ENCODE data around the gene SAMD10.
A peak's percentile ranks its signal among the peaks of the same experiment; 100 is the strongest.
"Not testable (repeated sequence)": the region's sequence is repeated elsewhere in the genome, so short reads cannot be mapped to it uniquely, and the experiment has no call there.

Gene SAMD10

DNA sequence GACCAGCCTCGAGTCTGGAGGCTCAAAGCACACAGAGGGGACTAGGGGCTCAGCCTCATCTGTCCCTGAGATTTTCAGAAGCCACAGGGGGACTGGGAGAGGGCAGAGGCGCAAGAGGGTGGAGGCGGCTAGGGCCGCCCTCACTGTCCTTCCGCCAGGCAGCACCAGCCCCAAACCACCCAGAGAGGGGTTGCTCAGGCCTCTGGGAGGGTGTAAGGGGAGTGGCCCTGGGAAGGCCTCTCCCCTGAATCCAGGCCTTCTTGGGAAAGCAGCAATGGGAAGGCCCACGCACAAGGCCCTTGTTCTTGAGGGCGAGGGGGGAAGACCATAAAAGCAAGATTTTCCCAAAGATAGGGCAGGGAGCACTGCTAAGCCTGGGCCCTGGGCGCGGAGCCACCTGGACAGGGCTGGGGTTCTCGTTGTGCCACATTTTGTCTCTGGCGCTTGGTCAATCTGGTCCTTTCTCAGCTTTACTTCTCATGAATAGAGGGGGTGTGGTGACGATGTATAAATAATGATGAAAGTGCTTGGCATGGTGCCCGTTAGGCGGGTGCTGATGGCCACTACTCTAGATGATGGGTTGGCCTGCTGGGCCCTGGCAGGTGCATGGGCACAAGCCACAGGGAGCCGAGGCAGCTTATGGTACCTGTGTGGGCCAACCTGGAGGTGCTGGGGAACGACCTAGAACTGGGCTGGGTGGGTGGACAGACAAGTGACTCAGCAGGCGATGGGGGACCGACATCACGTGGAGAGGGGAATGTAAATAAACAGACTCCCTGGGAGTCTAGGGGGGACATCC, 4.8 kb downstream of the SAMD10 start:
- no peak overlapping the region for H3K4me3 ChIP-seq (ENCODE audit: low read depth, low read length)
- TF ChIP-seq, protein P1, sequence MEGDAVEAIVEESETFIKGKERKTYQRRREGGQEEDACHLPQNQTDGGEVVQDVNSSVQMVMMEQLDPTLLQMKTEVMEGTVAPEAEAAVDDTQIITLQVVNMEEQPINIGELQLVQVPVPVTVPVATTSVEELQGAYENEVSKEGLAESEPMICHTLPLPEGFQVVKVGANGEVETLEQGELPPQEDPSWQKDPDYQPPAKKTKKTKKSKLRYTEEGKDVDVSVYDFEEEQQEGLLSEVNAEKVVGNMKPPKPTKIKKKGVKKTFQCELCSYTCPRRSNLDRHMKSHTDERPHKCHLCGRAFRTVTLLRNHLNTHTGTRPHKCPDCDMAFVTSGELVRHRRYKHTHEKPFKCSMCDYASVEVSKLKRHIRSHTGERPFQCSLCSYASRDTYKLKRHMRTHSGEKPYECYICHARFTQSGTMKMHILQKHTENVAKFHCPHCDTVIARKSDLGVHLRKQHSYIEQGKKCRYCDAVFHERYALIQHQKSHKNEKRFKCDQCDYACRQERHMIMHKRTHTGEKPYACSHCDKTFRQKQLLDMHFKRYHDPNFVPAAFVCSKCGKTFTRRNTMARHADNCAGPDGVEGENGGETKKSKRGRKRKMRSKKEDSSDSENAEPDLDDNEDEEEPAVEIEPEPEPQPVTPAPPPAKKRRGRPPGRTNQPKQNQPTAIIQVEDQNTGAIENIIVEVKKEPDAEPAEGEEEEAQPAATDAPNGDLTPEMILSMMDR (IDR thresholded peaks at IDR 0.05; ENCODE audit: low read depth, low read length), result no peak

DNA sequence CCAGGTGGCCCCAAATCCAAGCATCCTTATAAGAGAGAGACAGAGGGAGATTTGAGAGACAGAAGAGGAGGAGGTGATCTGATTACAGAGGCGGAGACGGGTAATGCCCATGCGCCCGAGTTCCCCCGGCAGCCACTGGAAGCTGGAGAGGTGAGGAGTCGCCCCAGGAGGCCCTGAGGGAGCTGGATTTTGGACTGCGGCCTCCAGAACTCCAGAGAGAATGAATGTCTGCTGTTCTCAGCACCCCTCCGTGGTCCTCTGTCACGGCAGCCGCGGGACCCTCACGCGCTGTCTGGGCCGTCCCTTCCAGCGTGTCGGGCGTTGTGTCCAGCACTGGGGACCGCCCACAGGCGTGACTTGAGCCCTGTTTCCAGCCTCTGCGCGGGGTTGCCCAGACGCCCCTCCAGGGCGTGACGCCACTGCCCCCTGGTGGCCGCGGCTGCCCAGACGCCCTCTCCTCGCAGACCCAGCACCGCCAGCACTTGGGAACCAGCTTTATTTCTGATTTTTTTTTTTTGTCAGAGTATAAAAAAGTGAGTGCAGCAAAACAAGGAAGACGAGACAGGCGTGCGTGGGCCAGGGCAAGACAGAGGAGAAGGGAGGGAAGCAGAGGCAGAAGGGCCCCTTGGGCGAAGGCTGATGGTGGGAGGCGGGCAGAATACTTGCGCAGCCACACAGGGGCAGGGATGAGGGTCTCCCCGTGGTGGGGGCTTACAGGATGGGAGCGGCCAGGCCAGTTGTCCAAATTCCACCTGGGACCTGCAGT, 5.6 kb downstream of the SAMD10 start:
- peak overlapping the region; percentile 37 for H3K4me3 ChIP-seq (ENCODE audit: low read depth, low read length)
- TF ChIP-seq, protein P1 (IDR thresholded peaks at IDR 0.05; ENCODE audit: low read depth, low read length), result peak; percentile 95

DNA sequence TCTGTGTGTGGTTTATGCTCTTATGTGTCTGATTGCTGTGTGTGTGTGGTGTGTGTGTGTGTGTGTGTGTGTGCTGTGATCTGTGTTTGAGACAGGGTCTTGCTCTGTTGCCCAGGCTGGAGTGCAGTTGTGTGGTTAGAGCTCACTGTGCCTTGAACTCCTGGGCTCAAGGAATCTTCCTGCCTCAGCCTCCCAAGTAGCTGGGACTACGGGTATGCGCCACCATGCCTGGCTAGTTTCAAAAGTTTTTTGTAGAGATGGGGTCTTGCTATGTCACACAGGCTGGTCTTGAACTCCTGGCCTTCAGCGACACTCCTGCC, 6.3 kb downstream of the SAMD10 start:
- H3K4me3 ChIP-seq (ENCODE audit: low read depth, low read length), result no peak overlapping the region
- TF ChIP-seq, protein P1 (IDR thresholded peaks at IDR 0.05; ENCODE audit: low read depth, low read length), result no peak

DNA sequence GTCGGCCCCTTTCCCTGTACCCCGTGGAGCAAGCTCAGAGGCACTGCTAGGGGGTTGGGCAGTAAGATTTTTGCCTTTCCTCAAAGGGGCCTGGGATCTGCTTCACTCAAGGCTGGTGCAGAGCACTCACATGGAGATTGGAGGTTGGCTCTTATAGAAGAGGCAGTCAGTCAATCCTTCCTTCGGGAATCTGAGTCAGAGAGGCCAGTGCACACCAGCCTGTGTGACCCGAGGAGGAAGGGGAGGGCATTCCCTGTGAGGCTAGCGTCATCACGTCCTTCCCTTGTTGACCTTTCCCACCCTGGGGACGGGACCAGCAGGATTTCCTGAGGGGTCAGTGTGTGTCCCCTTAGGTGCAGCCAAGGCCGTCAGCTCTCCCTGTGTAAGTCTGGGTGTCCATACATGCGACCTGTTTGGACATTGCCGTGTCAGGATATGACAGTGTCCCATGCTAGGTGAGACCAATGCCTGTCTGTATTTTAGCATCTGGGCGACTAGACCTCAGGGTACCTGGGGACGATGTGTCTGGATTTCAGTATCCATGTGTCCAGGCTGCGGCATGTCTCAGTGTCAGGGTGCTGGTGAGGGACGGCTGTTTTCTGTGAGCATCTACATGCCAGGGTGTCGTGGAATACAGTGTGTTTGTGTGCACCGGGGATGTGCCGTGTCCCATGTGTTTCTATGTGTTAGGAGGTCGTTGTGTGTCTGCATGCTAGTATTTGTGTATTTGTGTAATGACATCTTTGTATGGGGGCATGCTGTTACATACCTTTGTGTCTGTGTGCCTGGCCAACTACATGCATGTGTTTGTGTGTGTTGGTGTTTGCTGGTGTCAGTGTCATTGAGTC, 6.9 kb downstream of the SAMD10 start:
- no peak overlapping the region for H3K4me3 ChIP-seq (ENCODE audit: low read depth, low read length)
- TF ChIP-seq, protein P1 (IDR thresholded peaks at IDR 0.05; ENCODE audit: low read depth, low read length), result no peak

DNA sequence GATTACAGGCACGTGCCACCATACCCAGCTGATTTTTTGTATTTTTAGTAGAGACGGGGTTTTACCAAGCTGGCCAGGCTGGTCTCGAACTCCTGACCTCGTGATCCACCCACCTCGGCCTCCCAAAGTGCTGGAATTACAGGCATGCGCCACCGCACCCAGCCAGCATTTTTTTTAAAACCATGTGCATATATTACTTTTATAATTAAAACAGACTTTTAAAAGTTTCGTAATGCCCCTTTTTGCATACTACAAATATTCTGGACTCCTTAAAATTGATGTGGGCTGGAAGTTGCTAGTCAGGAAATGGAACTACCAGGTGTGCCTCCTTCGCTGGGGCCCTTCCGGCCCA, 7.5 kb downstream of the SAMD10 start:
- H3K4me3 ChIP-seq (ENCODE audit: low read depth, low read length), result not testable (repeated sequence)

DNA sequence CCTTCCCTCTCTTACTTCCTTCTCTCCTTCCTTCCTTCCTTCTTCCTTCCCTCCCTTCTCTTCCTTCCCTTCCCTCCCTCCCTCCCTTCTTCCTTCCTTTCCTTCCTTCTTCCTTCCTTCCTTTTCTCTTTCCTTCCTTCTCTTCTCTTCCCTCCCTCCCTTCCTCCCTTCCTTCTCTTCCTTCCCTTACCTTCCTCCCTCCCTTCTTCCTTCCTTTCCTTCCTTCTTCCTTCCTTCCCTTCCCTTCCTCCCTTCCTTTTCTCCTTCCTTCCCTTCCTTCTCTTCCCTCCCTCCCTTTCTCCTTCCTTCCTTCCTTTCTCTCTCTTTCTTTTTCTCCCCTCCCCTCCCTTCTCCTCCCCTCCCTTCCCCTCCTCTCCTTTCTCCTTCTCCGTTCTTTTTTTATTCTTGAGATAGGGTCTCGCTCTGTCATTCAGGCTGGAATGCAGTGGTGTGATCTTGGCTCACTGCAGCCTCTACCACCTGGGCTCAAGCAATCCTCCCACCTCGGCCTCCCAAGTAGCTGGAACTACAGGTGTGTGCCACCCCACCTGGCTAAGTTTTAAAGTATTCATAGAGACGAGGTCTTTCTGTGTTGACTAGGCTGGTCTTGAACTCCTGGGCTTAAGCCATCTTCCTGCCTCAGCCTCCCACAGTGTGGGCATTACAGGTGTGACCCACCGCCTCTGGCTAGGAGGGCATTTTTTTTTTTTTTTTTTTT, 8.6 kb downstream of the SAMD10 start:
- no peak overlapping the region for H3K4me3 ChIP-seq (ENCODE audit: low read depth, low read length)
- TF ChIP-seq, protein P1 (IDR thresholded peaks at IDR 0.05; ENCODE audit: low read depth, low read length), result no peak

Measured in WI38 (cell line).